ENCODE measurements around the gene GON7.
"Not testable (repeated sequence)": the region's sequence is repeated elsewhere in the genome, so short reads cannot be mapped to it uniquely, and the experiment has no call there.

Gene GON7, protein sequence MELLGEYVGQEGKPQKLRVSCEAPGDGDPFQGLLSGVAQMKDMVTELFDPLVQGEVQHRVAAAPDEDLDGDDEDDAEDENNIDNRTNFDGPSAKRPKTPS
- 2.7 to 6.6 (median 5.8) reads per million in 4 donors for total RNA-seq

DNA sequence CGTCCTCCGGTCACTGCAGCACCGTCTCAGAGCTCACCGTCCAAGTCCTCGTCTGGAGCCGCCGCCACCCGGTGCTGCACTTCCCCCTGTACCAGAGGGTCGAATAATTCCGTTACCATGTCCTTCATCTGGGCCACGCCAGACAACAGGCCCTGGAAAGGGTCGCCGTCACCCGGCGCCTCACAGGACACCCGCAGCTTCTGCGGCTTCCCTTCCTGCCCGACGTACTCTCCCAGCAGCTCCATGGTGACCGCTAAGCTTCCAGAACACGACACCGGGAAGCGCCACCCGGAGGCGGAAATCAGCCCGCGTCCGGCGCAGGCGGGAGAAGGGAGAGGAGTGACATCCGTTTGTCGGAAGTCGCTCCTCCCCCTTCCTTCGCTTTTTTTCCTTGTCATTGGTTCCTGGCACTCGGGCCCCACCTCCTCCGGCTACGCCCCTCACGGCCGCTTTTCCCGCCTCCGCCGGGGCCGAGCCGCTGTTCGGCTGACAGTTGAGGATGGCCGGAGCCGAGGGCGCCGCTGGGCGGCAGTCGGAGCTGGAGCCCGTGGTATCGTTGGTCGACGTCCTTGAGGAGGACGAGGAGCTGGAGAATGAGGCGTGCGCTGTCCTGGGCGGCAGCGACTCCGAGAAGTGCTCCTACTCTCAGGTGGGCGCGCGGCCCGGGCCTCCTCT is at the start of gene GON7, which contains the start of gene UBR7:
Gene GON7, minus strand, starts transcription at position 273 of the 675 bp plus-strand sequence. Its CDS starts 28 bp downstream, at position 245.
Gene UBR7, plus strand, starts transcription at position 464 of the 675 bp plus-strand sequence. Its CDS starts 36 bp downstream, at position 500.
- peak; percentile 80 to 94 (median 84) for DNase-seq

DNA sequence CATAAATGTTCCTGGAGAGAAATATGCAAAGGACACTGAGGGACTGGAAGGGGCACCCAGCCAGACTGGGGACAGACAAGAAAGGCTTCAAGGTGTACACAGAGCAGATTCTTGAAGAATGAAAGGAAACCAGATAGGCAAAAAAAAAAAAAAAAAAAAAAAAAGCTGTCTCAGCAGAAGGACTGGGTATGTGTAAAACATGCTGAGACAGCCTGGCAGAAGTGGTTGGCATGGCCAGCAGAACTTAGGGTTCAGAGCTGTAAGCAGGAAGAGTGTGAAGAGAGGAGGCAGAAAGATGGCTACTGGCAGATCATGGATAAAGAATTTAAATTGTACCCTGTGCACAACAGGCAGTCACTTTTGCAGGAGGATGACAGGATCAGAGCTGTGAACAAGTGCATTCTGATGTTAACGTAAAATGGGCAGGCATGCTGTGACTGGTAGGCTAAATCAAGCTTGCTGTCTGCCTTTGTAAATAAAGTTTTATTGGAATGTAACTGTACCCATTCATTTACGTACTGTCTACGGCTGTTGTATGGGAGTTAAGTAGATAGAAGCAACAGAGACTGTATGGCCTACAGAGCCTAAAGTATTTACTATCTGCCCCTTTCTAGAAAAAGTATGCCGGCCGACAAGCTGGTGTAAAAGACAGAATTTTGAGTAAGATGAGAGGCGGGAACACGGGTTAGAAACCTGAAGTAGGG is 42.4 kb upstream of the GON7 start:
- DNase-seq, result no peak

DNA sequence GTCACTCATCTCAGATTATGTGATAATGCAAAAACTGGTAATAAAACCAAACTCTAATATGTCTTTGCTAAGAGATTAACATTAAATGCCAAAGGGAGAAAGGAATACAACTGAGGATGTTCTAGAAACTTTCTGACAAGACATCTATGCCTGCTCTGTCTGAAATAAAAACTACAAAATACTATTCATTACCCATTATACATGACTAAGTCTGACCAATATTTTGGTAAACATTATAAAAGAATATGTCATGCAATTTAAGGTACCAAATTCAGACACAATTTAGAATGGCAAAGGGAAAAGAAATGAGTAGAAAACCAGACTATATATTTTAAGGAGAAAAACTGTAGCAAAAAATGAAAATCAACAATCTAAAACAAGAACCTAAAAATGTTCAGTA is 39.7 kb upstream of the GON7 start:
- no peak for DNase-seq

DNA sequence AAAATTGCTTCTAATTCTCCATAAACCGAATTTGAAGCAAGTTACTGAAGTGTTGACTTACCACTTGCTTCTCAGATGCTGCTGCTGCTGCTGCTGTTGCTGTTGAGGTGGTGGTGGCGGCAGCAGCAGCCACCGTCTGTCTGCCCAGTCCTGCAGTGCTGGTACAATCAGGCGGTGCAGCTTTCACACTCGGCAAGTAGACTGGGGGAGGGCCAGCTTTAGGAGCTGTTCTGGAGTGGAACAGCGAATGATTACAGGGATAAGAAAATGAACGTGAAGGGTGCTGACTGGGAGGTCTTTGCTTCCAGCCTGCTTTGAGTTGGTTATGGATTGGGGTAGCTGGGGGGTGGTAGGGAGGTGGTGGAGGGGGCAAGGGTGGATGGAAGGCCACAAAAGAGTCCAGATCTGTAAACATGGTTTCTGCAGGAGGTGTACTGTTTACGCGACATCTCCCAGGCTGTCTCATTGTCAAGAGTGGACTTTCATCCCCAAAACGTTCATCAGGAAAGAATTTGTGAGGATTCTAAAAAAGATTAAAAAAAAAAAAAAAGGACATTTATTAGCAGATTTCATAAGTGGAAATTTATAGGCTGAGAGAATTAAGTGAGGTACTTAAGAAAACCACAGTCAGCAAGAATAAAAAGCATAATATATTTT is 39.0 kb upstream of the GON7 start:
- no peak for DNase-seq

DNA sequence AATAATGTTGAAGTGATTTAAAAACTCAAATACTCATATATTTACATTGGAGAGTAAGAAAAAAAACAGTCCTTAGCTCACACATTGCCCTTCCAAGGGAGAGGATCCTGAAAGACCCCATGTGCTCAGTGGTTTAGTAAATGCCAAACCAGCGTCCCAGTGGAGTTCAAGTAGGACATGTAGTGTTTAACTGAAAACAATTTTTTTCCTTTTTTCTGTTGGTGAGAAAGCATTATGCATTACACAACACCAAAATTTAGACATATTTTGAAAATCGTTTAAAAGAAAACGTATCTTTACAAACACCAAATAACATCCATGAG is 33.8 kb upstream of the GON7 start:
- no peak for DNase-seq

DNA sequence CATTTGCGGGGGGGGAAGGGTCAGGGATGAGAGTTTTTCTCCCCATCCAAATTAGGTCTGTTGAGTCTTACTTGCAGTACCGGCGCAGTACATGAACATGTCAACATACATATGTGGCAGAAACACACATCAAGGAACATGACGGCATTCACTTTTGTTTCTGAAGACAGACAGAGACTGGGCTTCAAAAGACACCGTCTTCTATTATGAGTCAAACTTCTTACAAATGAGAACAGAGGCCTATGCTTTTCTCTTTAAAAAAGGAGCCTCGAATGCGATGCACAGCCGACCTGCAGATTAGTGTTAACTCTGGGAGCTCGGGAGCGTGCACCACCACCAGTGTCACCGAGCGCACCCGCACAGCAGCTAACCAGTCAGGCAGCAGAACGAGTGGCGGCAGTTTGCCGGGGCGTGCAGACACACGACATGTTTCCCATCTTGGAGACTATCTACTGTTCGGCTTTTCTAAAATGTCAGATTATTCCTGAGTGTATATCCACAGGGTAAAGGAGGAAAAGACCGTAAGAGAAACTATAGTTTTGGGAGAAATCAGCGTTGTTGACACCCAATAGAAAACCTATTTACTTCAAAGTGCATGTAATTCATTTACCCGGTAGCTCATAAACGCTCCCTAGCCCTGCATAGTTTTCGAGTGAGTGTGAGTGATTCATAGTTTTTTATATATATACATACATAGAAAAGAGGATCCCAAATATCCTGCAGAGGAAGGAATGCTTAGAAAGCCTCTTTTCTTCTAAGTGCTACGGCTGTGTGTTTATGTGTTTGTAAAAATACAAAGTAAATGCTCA is 33.2 kb upstream of the GON7 start:
- DNase-seq, result no peak

DNA sequence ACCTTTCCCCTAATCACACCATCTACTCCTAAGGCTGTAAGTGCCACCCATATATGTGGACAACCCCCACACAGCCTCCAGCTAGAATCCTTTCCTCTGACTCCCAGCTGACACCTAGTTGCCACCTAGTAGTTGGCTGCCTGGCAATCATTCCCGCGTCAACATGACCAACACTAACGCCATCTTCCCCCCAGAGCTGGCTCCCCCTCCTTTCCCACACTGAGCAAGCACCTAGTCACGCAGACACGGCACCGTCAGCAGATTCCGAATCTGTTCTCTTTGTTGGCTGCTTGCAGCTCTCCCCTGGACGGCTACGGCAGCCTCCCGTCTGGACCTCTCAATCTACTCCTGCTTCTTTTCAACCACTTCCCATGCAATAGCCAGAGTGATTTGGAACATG is 27.9 kb upstream of the GON7 start:
- DNase-seq, result no peak

DNA sequence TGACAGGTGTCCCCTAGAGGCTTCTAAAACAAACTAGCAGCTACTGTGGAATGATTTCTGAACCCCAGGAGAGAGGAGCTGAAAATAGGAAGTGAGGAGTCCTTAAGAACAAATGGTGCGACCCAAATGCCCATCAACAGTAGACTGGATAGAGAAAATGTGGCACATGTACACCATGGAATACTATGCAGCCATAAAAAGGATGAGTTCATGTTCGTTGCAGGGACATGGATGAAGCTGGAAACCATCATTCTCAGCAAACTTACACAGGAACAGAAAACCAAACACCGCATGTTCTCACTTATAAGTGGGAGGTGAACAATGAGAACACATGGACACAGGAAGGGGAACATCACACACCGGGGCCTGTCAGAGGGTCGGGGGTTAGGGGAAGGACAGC is 26.2 kb upstream of the GON7 start:
- DNase-seq, result not testable (repeated sequence)

DNA sequence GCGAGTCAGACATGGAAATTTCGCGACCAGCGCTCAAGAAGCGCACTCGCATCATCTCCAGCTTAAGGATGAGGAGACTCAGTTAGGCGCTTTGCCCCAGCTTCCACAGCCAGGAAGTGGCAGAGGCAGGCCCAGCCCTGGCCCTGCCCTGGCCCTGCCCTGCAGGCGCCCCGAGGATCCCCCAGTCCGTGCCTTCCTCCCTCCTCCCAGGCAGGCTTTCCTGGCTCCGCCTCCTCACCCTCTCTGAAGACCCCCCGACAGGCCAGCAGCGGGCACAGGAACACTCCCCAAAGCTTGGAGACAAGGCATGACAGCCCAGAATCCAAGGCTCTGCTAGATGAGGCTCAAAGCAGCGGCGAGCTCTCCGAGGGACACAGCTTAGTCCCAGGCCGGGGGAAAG is 25.3 kb upstream of the GON7 start:
- no peak for DNase-seq

DNA sequence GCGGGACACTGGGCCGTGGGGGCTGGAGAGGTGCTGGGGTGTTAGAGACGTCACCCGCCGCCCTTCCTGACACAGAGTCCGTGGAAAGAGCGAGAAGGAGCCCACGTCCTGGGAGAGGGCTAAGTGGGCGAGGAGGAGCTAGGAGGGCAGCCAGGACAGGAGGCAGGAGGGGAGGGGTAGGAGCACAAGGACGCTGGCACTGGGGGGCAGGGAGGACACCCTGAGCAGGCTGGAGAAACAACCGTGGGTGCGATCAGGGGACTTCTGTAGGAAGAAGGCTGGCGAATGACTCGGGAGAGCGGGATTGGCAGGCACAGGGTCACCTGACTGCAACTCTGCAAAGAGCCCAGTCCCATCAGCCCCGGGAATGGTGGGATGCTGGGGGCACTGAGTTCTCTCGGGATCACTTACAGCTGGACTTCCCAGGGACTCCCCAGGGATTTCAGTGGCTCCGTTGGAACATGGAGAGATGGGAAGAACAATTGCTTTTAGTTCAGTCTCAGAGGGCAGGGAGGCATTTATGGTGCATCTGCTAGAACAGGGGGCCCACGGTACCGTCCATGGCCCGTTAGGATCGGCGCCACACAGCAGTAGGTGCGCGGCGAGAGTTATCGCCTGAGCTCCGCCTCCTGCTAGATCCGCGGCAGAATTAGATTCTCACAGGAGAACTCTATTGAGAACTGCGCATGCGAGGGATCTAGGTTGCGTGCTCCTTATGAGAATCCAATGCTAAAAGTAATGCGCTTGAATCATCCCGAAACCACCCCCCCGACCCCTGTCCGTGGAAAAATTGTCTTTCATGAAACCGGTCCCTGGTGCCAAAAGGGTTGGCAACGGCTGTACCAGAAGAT is 24.5 kb upstream of the GON7 start:
- no peak for DNase-seq

DNA sequence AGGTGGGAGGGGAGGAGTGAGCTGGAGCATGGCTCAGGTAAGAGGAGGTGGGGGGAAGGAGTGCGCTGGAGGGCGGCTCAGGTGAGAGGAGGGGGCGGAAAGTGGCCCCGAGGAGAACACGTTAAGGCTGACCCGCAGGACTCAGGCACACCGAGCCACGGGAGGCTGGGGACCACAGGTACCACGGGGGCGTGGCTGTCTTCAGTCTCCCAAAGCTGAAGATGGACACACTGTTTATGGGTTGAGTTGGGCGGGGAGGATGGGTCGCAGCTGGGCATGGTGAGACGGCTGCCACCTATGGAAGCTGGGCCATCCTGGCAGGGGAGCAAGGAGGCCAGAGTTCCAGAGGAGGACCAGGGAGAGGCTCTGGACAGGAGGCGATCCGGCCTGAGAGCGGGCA is 23.7 kb upstream of the GON7 start:
- no peak for DNase-seq

DNA sequence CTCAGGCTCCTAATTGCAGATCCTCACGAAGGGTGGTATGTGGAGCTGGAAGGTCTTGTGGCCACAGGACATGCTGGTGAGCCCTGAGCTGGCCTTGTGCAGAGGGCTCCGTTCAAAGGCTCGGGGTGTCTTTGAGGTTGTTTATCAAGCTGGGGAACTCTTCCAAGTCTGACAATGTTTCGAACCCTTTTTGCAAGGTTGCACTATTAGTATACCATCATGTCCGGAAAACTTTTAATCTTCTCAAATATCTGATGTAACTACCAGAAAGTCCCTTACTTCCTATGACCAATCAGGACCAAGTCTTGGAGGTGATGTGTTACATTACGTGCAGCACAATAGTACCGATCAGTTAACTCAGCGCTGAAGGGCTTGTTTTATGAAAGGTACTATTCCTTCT is 21.7 kb upstream of the GON7 start:
- no peak for DNase-seq

DNA sequence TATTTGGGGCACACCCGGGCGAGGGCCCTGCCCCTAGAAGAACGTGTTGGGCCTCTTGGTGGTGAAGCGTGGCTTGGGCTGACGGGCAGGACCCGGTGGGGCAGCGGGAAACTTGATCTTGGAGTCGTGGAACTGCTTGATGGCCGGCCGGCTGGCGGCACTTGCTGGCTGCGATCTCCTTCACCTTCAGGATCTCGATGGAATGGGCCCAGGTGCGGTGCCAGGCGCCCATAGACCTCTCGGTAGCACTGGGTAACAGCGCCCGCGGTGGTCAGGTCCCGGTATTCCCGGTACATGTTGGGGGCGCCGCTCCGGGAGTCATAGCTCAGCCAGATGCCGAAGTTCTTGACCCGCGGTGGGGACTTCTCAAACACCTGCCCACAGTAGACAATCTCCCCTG is 16.7 kb upstream of the GON7 start:
- no peak for DNase-seq

DNA sequence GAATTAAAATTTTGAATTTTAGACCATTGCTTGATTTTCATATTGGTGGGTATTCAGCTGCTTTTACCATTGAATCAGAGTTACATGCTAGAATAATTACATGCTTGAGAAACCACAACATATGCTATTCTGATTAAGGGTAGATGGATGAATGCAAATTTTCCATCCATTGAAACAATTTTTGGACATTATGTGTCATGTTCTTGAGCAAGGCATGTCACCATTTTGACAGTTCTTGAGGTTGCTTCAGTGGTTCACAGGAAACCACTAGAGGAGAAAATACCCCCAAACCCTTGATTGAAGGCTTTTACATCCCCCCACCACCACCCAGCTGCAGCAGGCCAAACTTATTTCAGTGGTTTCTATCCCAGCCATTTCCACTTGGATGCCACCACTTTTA is 13.6 kb upstream of the GON7 start:
- DNase-seq, result no peak

DNA sequence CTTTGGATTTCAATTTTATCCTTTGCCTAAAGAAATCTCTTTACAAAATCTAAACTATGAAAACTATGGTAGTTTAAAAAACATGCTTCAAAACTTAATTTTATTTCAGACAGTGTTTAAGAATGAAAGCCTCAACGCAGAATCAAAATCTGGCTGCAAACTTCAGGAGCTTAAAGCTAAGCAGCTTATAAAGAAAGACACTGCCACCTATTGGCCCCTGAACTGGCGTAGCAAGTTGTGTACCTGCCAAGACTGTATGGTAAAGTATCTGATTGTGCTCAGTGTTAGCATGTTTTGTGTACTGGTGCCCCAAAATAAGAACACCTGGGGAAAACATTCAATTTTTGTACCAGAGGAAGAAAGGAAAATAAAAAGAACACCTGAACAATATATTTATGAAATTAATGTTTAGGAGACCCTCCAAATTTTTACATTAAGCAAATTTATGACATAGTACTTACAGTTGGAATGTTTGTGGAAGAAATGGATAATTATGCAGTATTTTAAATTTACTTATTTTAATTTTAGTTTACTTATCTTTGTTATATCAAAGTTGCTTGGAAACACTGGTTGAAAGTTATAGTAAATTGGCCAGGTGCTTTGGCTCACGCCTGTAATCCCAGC is 12.3 kb upstream of the GON7 start:
- DNase-seq, result peak in 4 of 5 donors; percentile 21 to 59 (median 42)

DNA sequence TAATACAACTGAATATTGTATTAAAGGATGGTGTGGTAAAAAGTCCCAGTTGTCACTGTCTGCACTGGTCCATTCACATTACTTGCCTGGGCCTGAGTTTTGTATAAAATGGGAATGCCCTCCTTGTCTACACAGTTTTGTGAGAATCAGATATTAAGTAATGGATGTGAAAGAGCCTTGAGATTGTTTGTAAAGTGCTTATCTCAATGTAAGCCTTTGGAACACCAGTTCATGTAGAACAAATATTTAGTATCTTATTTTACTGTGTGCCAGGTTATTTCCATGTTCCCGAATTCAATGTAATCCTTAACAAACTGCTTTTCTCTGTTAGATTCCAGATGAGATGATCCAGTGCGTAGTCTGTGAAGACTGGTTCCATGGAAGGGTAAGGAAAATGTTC is 7.7 kb upstream of the GON7 start:
- no peak for DNase-seq

DNA sequence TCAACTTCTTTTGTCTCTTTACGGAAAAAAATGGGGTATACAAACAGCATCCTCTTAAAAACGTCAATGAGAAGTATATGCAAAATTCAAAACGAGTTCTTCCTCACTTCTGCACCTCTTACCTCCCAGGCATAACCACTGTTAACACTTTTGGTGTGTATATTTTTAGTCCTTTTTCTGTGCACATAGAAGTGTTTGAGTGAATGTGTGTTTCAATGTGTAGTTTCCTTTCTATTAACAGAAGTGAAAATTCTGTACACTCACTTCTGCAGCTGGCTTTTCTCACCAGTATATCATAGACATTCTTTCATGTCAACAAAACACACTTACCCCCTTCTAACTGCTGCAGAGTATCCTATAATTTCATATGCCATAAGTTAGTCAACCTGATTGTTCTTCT is 5.6 kb upstream of the GON7 start:
- DNase-seq, result no peak

DNA sequence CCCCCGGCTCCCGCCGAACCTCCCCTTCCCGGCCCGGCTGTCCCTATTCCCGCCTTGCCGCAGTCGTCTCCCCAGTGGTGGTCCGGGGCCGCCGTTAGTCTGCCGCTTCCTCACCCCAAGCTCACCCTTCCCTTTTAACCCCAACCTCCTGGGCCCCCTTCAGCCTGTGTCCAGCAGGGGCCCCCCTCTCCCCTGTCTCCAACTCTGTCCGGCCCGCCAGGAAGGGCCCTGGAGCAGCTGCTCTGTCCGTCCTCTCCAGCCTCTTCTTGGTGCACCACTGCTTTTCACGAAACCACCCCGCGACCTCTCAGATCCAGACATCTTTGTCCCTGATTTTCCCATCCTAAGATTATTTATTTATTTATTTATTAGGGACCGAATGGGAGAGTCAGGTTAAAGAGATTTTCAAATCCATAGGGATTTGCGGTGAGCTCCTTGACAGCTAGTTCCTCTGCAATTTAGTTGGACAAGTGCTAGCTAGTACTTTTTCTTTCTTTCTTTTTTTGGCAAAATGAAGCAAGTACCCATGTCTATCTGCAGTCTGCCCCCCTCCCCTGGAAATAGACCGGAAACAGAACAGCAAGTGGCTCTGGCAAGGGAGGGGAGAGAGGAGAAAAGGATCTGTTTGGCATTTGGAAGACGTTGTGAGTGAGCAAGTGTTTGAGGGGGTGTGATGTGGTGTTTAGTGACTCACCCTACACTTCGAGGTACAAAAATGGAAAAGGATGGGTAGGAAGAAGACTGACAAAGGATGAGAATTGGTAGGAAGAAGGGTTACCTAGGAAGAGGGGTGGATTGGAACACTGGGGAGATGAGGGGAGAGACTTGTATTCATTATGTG is 823 bp upstream of the GON7 start:
- DNase-seq, result peak in 1 of 5 donors; percentile 25

DNA sequence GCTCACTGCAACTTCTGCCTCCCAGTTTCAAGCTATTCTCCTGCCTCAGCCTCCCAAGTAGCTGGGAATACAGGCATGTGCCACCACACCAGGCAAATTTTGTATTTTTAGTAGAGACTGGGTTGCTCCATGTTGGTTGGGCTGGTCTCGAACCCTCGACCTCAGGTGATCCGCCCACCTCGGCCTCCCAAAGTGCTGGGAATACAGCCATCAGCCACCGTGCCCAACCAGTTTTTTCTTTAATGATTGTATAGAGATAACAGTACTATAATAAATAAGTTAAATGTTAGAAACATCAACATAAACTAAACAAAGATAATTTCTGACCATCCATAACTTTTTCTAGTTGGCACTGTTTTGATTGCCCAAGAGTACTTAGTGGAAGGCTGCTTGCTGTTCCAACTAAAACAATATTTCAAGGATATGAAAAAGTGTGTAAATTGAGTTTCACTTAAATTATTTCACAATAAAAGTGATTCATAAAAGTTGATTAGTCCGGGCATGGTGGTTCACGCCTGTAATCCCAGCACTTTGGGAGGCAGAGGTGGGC is 5.6 kb downstream of the GON7 start:
- no peak for DNase-seq

DNA sequence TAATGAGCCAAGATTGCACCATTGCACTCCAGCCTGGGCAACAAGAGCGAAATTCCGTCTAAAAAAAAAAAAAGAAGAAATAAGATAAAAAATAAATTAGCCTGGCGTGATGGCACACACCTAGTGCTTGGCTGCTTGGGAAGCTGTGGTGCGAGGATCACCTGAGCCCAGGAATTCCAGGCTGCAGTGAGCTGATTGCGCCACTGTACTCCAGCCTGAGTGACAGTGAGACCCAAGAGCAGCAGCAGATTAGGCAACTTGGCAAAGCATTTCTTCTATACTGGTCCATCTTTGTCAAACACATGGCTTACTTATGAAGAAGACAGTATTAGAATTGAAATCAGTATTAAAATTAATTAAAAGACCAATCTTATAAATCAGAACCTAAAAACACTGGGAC is 6.3 kb downstream of the GON7 start:
- no peak for DNase-seq
